Breast epithelium (tissue), 3 donors: Measurements from ENCODE around the gene SPATA33.

Source experiments
- CTCF ChIP-seq, 3 donors: fragments of 450-650 bp; IDR thresholded peaks; one replicate each; pipeline ENCODE4 v1.5.1; 2016 to 2017; ENCODE audit warnings: antibody characterized with exemption in 3 of 3, mild to moderate bottlenecking in 3 of 3, moderate library complexity in 3 of 3
- POLR2AphosphoS5 ChIP-seq, 3 donors: sonication (generic); formaldehyde crosslinking; IDR thresholded peaks; one replicate each; pipeline ENCODE4 v1.6.1; 2017; ENCODE audit warnings: antibody characterized with exemption in 3 of 3

DNA sequence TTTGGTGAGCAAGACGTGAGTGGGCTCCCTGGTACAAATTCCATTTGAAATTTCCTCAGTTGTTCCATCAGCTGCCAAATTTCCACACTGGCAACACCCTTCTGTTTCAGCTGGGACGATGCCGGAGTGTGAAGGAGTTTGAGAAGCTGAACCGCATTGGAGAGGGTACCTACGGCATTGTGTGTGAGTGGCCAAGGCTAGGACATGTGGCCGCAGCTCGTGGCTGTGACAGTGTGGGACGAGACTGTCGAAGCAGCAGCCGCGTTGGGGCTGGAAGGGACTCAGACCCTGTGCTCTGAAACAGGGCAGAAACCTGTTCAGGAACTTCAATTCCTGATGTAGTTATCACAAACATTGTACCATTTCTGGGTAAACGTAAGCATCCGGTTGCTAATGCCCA, 31.5 kb downstream of the SPATA33 start:
- TF ChIP-seq CTCF (IDR thresholded peaks at IDR 0.05) (no peak), POLR2AphosphoS5 (IDR thresholded peaks at IDR 0.05) (no peak)
